Muscle of arm (tissue), 12 donors: ENCODE data around the gene ACADL. TPM values are rescaled to one million over a fixed set of nuclear protein-coding genes. Genes with fewer than 3 reads are reported as not detected.
A peak's percentile ranks its signal among the peaks of the same experiment; 100 is the strongest.

Experiments
- DNase-seq: peaks from one replicate; pipeline ENCODE4 v3.0.0-alpha.2; 2013
- polyA plus RNA-seq, 12 donors: library from polyadenylated mRNA; unstranded; fragments of 120-200 nt; gene quantifications; one replicate each; pipeline ENCODE4 v1.2.1, GENCODE V29; 2013; ENCODE audit not compliant: insufficient read length in 12 of 12

The ACADL gene
- polyA plus RNA-seq, 12 donors = 4.5 to 14.4 (median 9.4) TPM; not detected in 2

GRCh38 chr2:210171309-210172218 lies 53.7 kb downstream of the ACADL start, which contains the start of gene KANSL1L:
KANSL1L (minus strand) TSS chr2:210171409; CDS start chr2:210154582, 16,827 bp downstream.
- peak; percentile 96 for DNase-seq

- peak; percentile 97 for DNase-seq
Observed at GRCh38 chr2:210170446-210171303, 54.6 kb downstream of the ACADL start.

DNA sequence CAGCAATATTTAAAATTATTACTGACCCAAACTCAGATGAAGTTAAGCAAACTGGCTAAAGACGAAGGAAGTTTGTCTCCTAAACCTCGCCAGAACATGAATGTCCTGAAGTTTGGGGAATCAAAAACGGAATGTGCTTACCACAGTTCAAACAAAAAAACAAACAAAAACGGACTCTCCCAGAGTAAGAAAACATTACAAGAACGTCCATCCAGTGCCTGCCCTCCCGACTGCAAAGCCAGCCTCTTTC lies 55.1 kb downstream of the ACADL start:
- DNase-seq = no peak

GRCh38 chr2:210169516-210170195 lies 55.6 kb downstream of the ACADL start:
- DNase-seq = peak; percentile 15

DNA sequence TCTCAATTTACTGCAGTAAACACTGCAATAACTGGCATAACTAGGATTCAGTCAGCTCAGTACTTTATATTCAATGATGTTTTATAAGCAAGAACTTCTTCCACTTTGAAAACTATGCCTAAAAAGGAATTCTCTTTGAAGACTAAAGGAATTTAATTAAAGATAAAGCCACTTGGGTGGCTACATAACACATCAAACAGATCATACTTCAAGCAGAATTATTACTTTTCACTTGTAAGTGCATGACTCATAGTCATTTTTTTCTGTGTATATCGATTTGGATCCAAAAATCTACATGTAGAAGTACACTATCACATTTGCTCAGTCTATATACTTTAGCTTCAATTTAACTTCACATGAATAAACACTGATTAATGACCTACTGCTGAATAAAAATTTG lies 58.0 kb downstream of the ACADL start:
- DNase-seq = no peak

- no peak for DNase-seq
Observed at GRCh38 chr2:210162466-210163124, 62.7 kb downstream of the ACADL start.

- DNase-seq = no peak
Observed at GRCh38 chr2:210159059-210159458, 66.2 kb downstream of the ACADL start.

DNA sequence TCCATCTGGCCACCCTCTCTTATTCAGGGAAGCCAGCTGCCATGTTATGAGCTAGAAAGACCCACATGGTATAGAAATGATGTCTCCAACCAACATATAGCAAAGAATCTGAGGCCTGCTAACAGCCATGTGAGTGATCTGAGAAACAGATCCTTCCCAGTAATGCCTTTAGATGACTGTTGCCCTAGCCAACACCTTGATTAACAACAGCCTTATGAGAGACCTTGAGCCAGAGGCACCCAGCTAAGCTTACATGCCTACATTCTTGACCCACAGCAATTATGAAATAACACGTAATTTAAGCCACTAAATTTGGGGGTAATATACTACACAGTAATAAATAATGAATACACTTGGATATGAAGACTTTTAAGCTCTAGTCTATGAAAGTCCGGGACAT lies 67.0 kb downstream of the ACADL start:
- no peak for DNase-seq

- no peak for DNase-seq
Observed at GRCh38 chr2:210157526-210157925, 67.7 kb downstream of the ACADL start.

- no peak for DNase-seq
Observed at GRCh38 chr2:210147614-210148013, 77.6 kb downstream of the ACADL start.

Other genes starting within 250 kb of the ACADL start
- 10 to 100 TPM in 11 of 12 donors, not detected in 1; 23.8 to 34.1 (median 28.5) TPM for gene RPE, start 222.8 kb downstream of the ACADL start, polyA plus RNA-seq
- gene KANSL1L, start 54.0 kb downstream of the ACADL start, polyA plus RNA-seq = 10 to 100 TPM in 11 of 12 donors, not detected in 1; 17.0 to 31.9 (median 23.5) TPM
- over 10,000 TPM in 2 of 12 donors, 1,000 to 10,000 TPM in 10; 2,610 to 11,489 (median 7,577) TPM for gene MYL1, start 89.7 kb upstream of the ACADL start, polyA plus RNA-seq